Adipocyte (in vitro differentiated cells): ENCODE measurements around the gene CLDN6.

Experiments
- DNase-seq: peaks from one replicate; pipeline ENCODE4 v3.0.0-alpha.2; 2015; ENCODE audit warnings: low read depth
- H3K27me3 ChIP-seq: replicated peaks from 2 replicates; pipeline ENCODE4 v1.7.0; 2013; ENCODE audit warnings: mild to moderate bottlenecking, low read length, moderate library complexity; ENCODE audit not compliant: control insufficient read depth, insufficient read depth
- H3K36me3 ChIP-seq: 2 replicates; pipeline ENCODE4 v1.7.0; 2013; ENCODE audit warnings: low read length, mild to moderate bottlenecking, moderate library complexity; ENCODE audit not compliant: control insufficient read depth, insufficient read depth, severe bottlenecking
- H3K4me1 ChIP-seq: 2 replicates; pipeline ENCODE4 v1.7.0; 2013; ENCODE audit warnings: mild to moderate bottlenecking, low read length, moderate library complexity; ENCODE audit not compliant: control insufficient read depth, insufficient read depth
- H3K4me3 ChIP-seq: 2 replicates; pipeline ENCODE4 v1.7.0; 2013; ENCODE audit warnings: mild to moderate bottlenecking, low read length, moderate library complexity
- H3K9ac ChIP-seq: 2 replicates; pipeline ENCODE4 v1.7.0; 2013; ENCODE audit warnings: mild to moderate bottlenecking, low read length, moderate library complexity
- H3K9me3 ChIP-seq: 2 replicates; pipeline ENCODE4 v1.7.0; 2013; ENCODE audit warnings: mild to moderate bottlenecking, low read length, moderate library complexity; ENCODE audit not compliant: control insufficient read depth

Gene CLDN6

DNA sequence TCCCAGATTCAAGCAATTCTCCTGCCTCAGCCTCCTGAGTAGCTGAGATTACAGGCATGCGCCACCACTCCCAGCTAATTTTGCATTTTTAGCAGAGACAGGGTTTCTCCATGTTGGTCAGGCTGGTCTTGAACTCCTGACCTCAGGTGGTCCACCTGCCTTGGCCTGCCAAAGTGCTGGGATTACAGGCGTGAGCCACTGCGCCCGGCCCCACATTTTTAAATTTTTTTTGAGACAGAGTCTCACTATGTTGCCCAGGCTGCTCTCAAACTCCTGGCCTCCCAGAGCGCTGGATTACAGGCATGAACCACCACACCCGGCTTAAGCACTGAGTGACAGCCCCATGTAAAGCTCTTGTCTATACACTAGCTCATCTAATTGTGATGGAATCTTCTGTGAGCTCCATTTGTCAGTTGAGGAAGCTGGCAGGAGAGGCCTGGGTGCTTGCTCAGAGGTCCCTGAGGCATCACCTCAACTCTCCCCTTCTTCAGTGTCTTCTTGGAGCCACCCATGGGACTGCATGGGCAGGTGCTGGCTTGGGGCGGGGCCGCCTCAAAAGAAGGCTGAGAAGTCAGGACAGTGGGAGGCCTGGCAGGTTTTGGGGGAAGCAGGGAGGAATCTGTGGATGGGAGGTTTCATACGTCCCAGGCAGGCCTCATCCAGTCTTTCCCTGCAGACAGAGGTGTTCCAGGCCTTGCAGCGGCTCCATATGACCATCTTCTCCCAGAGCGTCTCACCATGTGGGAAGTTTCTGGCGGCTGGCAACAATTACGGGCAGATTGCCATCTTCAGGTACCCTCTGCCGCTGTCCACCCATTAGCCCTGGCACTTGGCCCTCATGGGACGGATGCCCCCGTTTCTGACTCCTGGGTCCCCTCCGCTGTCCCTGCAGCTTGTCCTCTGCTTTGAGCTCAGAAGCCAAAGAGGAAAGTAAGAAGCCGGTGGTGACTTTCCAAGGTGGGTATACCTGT lies 7.3 kb upstream of the CLDN6 start:
- Histone ChIP-seq H3K4me3 (no peak overlapping the region), H3K9me3 (no peaks in the 10 kb centered on the region), H3K4me1 (peaks cover 27% of the 10 kb centered on the region), H3K36me3 (peaks cover 18% of the 10 kb centered on the region), H3K27me3 (no peaks in the 10 kb centered on the region), H3K9ac (no peak overlapping the region)
- DNase-seq, result no peak

DNA sequence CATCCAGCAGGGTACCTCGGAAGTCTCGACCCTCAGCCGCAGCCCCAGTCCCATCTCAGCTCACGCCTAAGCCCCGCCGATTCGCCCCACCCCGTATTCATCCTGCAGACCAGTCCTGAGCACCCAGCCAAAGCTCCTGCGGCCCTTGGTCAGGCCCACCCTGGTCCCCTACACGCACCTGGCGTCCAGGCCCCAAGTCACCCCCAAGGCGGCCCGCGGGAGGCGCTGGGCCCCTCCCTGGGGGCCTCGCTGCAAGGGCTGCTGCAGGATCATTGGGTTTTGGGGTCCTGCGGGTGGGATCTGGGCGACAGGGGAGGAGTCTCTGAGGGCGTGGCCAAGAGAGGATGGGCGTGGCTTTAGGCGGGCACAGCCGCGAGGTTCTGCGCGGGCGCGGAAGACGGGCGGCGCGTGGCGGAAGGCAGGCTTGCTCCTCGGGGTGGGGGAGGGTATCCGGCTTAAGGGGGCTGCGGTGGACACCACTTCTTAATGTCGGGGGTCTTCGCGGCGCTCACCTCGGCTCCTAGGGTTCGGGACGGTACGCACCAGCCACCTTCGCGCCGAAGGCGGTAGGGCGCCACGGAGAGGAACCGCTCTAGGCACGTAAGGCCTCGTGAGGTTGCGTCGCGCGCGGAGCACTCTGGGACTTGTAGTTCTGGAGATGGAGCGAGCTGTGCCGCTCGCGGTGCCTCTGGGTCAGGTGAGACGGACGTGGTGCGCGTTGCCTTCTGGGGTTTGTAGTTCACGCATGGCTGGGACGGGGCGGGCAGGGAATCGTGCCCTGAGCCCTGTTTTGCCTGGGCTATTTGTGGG lies 5.9 kb upstream of the CLDN6 start, which contains the start of the genes HCFC1R1 and THOC6:
Gene HCFC1R1 (minus strand): TSS at position 274 of the 810 bp plus-strand sequence. CDS start 1 bp downstream, at position 273.
Gene THOC6 (plus strand): TSS at position 367 of the 810 bp plus-strand sequence. CDS start 292 bp downstream, at position 659.
- Histone ChIP-seq H3K9me3 (no peaks in the 10 kb centered on the region), H3K9ac (peak within 1 kb of the TSS; percentile 100), H3K27me3 (no peaks in the 10 kb centered on the region), H3K4me1 (peaks cover 27% of the 10 kb centered on the region), H3K4me3 (peak within 1 kb of the TSS; percentile 96), H3K36me3 (peaks cover 18% of the 10 kb centered on the region)
- peak; percentile 98 for DNase-seq

DNA sequence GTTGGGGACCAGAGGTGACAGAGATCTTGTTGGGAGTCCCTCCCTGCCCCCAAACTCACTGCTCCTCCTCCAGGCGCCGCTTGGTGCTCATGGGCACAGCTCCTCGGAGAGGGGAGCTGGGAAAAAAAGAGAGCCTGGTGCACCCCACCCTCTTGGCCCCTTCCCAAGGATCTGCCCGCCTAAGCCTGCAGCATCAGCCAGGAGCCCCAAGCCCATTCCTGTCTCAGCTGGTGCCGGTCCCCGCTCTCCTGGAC lies 5.4 kb upstream of the CLDN6 start:
- DNase-seq, result peak; percentile 70

DNA sequence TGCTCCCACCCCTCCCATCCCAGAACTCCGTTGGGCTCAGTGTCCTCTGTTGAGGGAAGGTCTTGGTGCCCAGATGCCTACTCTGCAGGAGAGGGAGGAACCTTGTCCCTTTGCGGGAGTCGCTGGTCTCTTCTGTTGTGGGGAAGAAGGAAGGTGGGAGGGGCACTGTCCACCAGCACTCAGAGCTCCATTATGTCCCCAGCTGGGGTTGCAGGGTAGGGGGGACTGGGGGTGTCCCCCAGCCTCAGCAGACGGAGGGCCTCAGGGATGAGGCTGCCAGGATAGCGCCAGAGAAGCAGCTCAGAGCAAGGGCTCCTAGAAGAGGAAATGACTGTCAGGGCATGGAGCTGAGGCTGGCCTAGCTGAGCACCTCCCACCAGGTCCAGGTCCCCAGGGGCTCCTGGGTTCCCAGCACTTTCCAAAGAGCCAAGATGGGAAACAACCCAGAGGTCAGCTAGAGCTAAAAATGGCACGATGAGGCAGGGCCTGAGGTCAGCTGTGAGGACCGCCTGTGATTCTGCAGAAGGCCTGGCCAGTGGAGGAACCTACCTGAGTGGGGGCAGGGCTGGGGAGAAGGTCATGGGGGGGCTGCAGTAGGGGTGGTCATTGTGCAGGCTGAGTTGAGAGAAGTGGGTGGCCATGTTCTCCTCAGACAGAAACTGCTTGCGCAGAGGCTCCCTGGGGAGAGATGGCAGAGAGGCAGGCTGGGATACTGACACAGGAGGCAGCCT lies 4.9 kb upstream of the CLDN6 start:
- Histone ChIP-seq H3K27me3 (peaks cover 7% of the 10 kb centered on the region), H3K36me3 (peaks cover 18% of the 10 kb centered on the region), H3K4me1 (peaks cover 23% of the 10 kb centered on the region), H3K4me3 (peak overlapping the region; percentile 96), H3K9ac (peak overlapping the region; percentile 100), H3K9me3 (no peaks in the 10 kb centered on the region)
- peak; percentile 33 for DNase-seq

More for the DNA sequence above, 5.4 kb upstream of the CLDN6 start:
- H3K36me3 ChIP-seq, result peaks cover 18% of the 10 kb centered on the region
- peak overlapping the region; percentile 100 for H3K9ac ChIP-seq
- H3K4me3 ChIP-seq, result peak overlapping the region; percentile 96
- peaks cover 4% of the 10 kb centered on the region for H3K27me3 ChIP-seq
- peaks cover 23% of the 10 kb centered on the region for H3K4me1 ChIP-seq
- no peaks in the 10 kb centered on the region for H3K9me3 ChIP-seq

DNA sequence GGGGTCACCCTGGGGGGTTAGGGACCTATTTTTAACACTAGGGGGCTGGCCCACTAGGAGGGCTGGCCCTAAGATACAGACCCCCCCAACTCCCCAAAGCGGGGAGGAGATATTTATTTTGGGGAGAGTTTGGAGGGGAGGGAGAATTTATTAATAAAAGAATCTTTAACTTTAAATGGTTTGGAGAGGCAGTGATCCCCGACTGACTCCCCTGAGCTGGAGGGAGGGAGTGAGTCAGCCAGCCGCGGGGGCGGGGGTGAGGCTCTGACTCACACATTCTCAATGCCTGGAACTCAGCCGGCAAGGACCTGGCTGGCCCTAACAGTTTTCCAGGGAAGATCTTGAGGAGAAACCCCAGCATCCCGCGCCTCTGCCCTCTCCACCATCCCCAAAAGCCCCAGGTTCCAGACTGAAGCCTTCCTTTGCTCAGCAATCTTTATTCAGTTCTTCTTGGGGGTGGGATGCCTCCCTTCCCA lies 4.3 kb upstream of the CLDN6 start:
- DNase-seq, result peak; percentile 97

DNA sequence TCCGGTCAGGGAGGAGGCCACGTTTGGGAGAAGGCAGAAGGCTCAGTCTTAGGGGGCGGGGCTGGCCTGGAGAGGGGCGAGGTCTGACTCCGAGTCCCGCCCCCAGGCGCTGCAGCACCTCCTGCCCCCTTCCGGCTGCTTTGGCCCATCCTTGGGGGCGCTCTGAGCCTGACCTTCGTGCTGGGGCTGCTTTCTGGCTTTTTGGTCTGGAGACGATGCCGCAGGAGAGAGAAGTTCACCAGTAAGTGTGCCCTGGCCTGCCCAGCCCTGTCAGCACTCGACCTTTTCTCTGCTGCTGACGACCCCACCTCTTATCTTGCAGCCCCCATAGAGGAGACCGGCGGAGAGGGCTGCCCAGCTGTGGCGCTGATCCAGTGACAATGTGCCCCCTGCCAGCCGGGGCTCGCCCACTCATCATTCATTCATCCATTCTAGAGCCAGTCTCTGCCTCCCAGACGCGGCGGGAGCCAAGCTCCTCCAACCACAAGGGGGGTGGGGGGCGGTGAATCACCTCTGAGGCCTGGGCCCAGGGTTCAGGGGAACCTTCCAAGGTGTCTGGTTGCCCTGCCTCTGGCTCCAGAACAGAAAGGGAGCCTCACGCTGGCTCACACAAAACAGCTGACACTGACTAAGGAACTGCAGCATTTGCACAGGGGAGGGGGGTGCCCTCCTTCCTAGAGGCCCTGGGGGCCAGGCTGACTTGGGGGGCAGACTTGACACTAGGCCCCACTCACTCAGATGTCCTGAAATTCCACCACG lies 3.6 kb upstream of the CLDN6 start:
- H3K9ac ChIP-seq, result peak overlapping the region; percentile 100
- H3K36me3 ChIP-seq, result peaks cover 10% of the 10 kb centered on the region
- H3K27me3 ChIP-seq, result peaks cover 11% of the 10 kb centered on the region
- H3K9me3 ChIP-seq, result no peaks in the 10 kb centered on the region
- H3K4me3 ChIP-seq, result peak overlapping the region; percentile 96
- peaks cover 23% of the 10 kb centered on the region for H3K4me1 ChIP-seq
- peak; percentile 90 for DNase-seq

More for the DNA sequence above, 4.3 kb upstream of the CLDN6 start:
- H3K27me3 ChIP-seq, result peaks cover 7% of the 10 kb centered on the region
- no peaks in the 10 kb centered on the region for H3K9me3 ChIP-seq
- H3K4me3 ChIP-seq, result peak overlapping the region; percentile 96
- peak overlapping the region; percentile 100 for H3K9ac ChIP-seq
- peaks cover 23% of the 10 kb centered on the region for H3K4me1 ChIP-seq
- peaks cover 16% of the 10 kb centered on the region for H3K36me3 ChIP-seq

DNA sequence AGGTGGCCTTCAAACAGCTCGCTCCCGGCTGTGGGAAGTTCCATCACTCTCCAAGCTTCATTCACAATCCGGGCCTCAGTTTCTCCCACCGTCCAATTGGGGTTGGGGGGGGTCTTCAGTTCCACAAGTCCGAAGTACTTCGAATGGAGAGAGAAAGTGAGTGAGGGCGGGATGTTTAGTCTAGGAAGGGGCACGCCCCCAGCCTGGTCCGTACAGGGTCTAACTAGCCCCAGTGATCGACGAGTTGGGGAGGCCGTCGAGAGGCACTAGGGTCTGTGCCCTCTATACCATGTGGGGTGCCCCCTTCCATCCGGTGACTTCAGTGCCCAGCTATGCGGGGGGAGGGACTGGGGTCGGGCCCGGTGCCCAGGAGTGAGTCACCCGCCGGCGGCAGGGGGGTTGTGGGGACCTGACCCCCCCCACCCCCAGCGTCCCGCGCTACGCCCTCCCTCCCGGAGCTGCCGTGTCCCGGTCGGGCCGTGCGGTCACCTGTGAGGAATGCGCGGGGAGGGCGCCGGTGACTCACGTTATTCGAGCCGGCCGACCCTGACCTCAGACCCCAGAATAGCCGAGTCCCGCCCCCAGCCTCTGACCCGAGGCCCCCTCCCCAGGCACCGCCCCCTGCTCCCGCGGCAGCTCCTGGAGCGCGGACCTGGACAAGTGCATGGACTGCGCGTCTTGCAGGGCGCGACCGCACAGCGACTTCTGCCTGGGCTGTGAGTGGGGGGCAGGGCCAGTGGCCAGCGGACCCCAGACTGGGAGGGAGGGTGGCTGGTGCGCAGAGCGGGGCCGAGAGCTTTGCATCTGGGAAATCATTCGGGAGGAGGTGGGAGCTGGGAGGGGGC lies 2.8 kb upstream of the CLDN6 start:
- Histone ChIP-seq H3K4me1 (peaks cover 23% of the 10 kb centered on the region), H3K4me3 (peak overlapping the region; percentile 96), H3K9ac (peak overlapping the region; percentile 100), H3K9me3 (no peaks in the 10 kb centered on the region), H3K27me3 (peaks cover 11% of the 10 kb centered on the region), H3K36me3 (peaks cover 2% of the 10 kb centered on the region)
- peak; percentile 88 for DNase-seq

DNA sequence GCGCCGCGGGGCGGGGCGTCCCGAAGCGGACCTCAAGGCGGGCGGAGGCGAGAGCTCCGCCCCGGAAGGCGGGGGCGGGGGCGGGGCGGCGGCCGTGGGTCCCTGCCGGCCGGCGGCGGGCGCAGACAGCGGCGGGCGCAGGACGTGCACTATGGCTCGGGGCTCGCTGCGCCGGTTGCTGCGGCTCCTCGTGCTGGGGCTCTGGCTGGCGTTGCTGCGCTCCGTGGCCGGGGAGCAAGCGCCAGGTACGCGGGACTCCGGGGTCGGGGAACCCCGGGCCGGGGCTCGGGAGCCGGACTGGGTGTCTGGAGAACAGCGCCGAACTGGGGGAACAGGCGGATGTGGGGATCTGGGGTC lies 2.2 kb upstream of the CLDN6 start, which contains the start of gene TNFRSF12A:
Gene TNFRSF12A (plus strand): TSS at position 122 of the 357 bp plus-strand sequence. CDS start 30 bp downstream, at position 152.
- H3K4me1 ChIP-seq, result peaks cover 23% of the 10 kb centered on the region
- peaks cover 13% of the 10 kb centered on the region for H3K27me3 ChIP-seq
- H3K9me3 ChIP-seq, result no peaks in the 10 kb centered on the region
- DNase-seq, result peak; percentile 95
- peak within 1 kb of the TSS; percentile 96 for H3K4me3 ChIP-seq
- H3K9ac ChIP-seq, result peak within 1 kb of the TSS; percentile 100
- H3K36me3 ChIP-seq, result no peaks in the 10 kb centered on the region

DNA sequence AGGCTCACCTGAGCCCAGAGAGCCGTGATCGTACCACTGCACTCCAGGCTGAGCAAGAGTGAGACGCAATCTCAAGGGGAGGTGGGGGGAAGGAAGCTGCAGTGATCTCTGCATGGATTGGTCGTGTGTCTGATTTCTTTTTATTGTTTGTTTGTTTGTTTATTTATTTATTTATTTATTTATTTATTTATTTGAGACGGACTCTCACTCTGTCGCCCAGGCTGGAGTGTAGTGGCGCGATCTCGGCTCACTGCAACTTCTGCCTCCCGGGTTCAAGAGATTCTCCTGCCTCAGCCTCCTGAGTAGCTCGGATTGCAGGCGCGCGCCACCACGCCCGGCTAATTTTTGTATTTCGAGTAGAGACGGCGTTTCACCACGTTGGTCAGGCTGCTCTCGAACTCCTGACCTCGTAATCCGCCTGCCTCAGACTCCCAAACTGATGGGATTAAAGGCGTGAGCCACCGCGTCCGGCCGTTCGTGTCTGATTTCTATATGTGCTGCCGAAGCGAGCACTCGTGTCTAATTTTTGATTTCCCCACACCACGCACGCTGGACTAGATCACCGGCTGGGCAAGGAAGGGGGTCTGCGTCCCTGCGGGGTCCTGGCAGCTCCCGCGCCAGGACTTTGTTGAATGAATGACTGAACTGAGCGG lies 1.7 kb upstream of the CLDN6 start:
- H3K4me1 ChIP-seq, result peaks cover 23% of the 10 kb centered on the region
- H3K9me3 ChIP-seq, result no peaks in the 10 kb centered on the region
- DNase-seq, result no peak
- H3K36me3 ChIP-seq, result no peaks in the 10 kb centered on the region
- H3K4me3 ChIP-seq, result peak overlapping the region; percentile 96
- H3K9ac ChIP-seq, result peak overlapping the region; percentile 63
- H3K27me3 ChIP-seq, result peaks cover 16% of the 10 kb centered on the region
